Fibroblast of lung (primary cell): ENCODE data around the gene WAS. TPM values are rescaled to one million over a fixed set of nuclear protein-coding genes. Genes with fewer than 3 reads are reported as not detected.

Experiments used
- DNase-seq, 2 donors: peaks; one replicate each; pipeline versions ENCODE4 v3.0.0 to v3.0.0-alpha.2; 2010; ENCODE audit warnings: low read depth in 2 of 2
- H2AFZ ChIP-seq: 2 replicates; pipeline ENCODE4 v1.5.1; 2012; ENCODE audit warnings: low read length, control low read depth, inconsistent platforms
- H3K27ac ChIP-seq: 2 replicates; pipeline ENCODE4 v1.5.1; 2011; ENCODE audit warnings: low read length, control low read depth; ENCODE audit not compliant: insufficient read depth
- H3K27me3 ChIP-seq: 2 replicates; pipeline ENCODE4 v1.5.1; 2011; ENCODE audit warnings: mild to moderate bottlenecking, low read length; ENCODE audit not compliant: control insufficient read depth, insufficient read depth
- H3K36me3 ChIP-seq: 2 replicates; pipeline ENCODE4 v1.5.1; 2011; ENCODE audit warnings: low read length; ENCODE audit not compliant: control insufficient read depth, insufficient read depth
- H3K4me1 ChIP-seq: 2 replicates; pipeline ENCODE4 v1.5.1; 2011; ENCODE audit warnings: low read length; ENCODE audit not compliant: control insufficient read depth, insufficient read depth; ENCODE audit errors: extremely low read depth
- H3K4me2 ChIP-seq: 2 replicates; pipeline ENCODE4 v1.5.1; 2011; ENCODE audit warnings: low read length, control low read depth; ENCODE audit not compliant: insufficient read depth; ENCODE audit errors: extremely low read depth
- H3K4me3 ChIP-seq, 4 experiments: fragments of 200-600 bp in 1 of 4; sonication (generic) in 1 of 4; replicated peaks in 1 of 4; 2 replicates each; pipeline ENCODE4 v1.5.1; 2011 to 2016; ENCODE audit warnings: low read length in 4 of 4, low read depth in 3 of 4, mild to moderate bottlenecking in 3 of 4, control low read depth in 2 of 4, inconsistent platforms in 1 of 4, mixed read lengths in 1 of 4; ENCODE audit not compliant: insufficient read depth in 1 of 4; ENCODE audit errors: control extremely low read depth in 1 of 4
- H3K79me2 ChIP-seq: 2 replicates; pipeline ENCODE4 v1.5.1; 2012; ENCODE audit warnings: mild to moderate bottlenecking, low read length, inconsistent platforms; ENCODE audit not compliant: control insufficient read depth, insufficient read depth
- H3K9ac ChIP-seq: 2 replicates; pipeline ENCODE4 v1.5.1; 2011; ENCODE audit warnings: mild to moderate bottlenecking, low read length, control low read depth; ENCODE audit not compliant: insufficient read depth
- H3K9me3 ChIP-seq: 2 replicates; pipeline ENCODE4 v1.5.1; 2012; ENCODE audit warnings: low read depth, low read length; ENCODE audit not compliant: control insufficient read depth, insufficient read depth
- H4K20me1 ChIP-seq: 2 replicates; pipeline ENCODE4 v1.5.1; 2011; ENCODE audit warnings: low read length; ENCODE audit not compliant: control insufficient read depth, insufficient read depth; ENCODE audit errors: extremely low read depth
- EZH2 ChIP-seq: IDR thresholded peaks from 2 replicates; pipeline ENCODE4 v1.5.1; 2012; ENCODE audit warnings: low read length, control low read depth, mild to moderate bottlenecking; ENCODE audit errors: missing control alignments
- polyA plus RNA-seq, 2 donors: library from polyadenylated mRNA; depleted of rRNA in 1 of 2; stranded (reverse) in 1 of 2; unstranded in 1 of 2; fragments of >200 nt; gene quantifications; 2 replicates each; pipeline ENCODE4 v1.2.1, GENCODE V29; 2011 to 2012; ENCODE audit warnings: missing spikeins in 1 of 2
- total RNA-seq: library from RNA; depleted of rRNA; stranded (reverse); fragments of >200 nt; gene quantifications from 2 replicates; pipeline ENCODE4 v1.2.1, GENCODE V29; 2014
- TF ChIP-seq, protein P1 (sequence below), 2 donors: IDR thresholded peaks in 1 of 2; conservative IDR thresholded peaks in 1 of 2; 1 replicate in 1 of 2; 2 replicates in 1 of 2; pipeline ENCODE4 v1.5.1; 2011 to 2012; ENCODE audit warnings: low read length in 2 of 2, control low read depth in 1 of 2, inconsistent platforms in 1 of 2, low read depth in 1 of 2, mild to moderate bottlenecking in 1 of 2

The WAS gene
- total and polyA plus RNA-seq, 2 donors (not counting 1 experiment from before 2014, with no cell fraction given), result 0.07 to 0.17 TPM

DNA sequence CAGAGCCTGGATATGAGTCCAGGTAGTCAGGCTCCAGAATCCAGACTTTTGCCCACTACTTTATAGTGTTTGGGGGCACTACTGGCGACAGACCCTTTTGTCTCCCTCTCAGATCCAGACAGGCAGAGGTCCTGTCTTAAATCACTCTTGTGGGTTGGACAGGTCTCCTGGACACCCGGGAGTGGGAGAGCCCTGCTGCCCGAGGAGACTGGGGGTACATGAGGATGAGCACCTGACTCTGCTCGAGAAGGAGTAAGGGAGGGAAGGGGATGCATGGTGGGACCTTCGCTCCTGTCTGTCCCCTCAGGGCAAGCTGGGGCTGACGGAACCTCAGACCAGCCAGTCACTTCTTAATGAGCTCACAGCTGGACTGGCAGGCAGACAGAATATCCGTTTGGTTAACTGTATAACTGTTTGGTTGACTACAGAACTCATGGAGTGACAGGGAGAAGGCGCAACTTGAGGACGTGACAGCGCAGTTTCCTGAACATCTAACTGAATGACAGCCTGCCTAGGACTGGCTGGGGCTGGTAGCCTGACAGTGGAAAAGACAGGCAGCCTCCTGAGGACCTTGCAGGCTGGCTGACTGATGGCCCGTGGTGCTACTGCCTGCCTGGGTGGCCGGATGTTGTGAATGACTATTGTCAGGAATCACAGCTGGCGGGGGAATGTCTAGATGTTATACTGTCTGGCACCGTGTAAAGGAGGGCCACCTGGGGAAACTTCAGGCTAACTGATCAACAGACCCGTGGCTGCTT lies 11.4 kb downstream of the WAS start:
- H3K9me3 ChIP-seq, result no peaks in the 10 kb centered on the region
- DNase-seq, result no peak
- peak overlapping the region; percentile 81 for H2AFZ ChIP-seq
- H3K9ac ChIP-seq, result no peak overlapping the region
- no peaks in the 10 kb centered on the region for H3K36me3 ChIP-seq
- H3K27me3 ChIP-seq, result no peaks in the 10 kb centered on the region
- no peak overlapping the region for H3K4me3 ChIP-seq
- TF ChIP-seq EZH2, result no peak
- TF ChIP-seq, protein P1, sequence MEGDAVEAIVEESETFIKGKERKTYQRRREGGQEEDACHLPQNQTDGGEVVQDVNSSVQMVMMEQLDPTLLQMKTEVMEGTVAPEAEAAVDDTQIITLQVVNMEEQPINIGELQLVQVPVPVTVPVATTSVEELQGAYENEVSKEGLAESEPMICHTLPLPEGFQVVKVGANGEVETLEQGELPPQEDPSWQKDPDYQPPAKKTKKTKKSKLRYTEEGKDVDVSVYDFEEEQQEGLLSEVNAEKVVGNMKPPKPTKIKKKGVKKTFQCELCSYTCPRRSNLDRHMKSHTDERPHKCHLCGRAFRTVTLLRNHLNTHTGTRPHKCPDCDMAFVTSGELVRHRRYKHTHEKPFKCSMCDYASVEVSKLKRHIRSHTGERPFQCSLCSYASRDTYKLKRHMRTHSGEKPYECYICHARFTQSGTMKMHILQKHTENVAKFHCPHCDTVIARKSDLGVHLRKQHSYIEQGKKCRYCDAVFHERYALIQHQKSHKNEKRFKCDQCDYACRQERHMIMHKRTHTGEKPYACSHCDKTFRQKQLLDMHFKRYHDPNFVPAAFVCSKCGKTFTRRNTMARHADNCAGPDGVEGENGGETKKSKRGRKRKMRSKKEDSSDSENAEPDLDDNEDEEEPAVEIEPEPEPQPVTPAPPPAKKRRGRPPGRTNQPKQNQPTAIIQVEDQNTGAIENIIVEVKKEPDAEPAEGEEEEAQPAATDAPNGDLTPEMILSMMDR (conservative IDR thresholded peaks at IDR 0.05 in 1 of 2, IDR thresholded peaks at IDR 0.05 in 1 of 2; ENCODE audit: low read depth in 1 of 2, low read length in 2 of 2), result no peak
- H3K27ac ChIP-seq, result no peak overlapping the region
- peak overlapping the region; percentile 88 for H3K4me2 ChIP-seq
- peaks cover 2% of the 10 kb centered on the region for H3K4me1 ChIP-seq
- H3K79me2 ChIP-seq, result peaks cover 6% of the 10 kb centered on the region
- no peaks in the 10 kb centered on the region for H4K20me1 ChIP-seq

- no peaks in the 10 kb centered on the region for H3K9me3 ChIP-seq
- H3K79me2 ChIP-seq, result peaks cover 6% of the 10 kb centered on the region
- H4K20me1 ChIP-seq, result no peaks in the 10 kb centered on the region
- peak in 1 of 2 donors; percentile 28 for DNase-seq
- H3K9ac ChIP-seq, result no peak overlapping the region
- H3K4me2 ChIP-seq, result peak overlapping the region; percentile 88
- H3K4me3 ChIP-seq, result peak overlapping the region in 2 of 4 experiments; percentile 63 to 71
- no peaks in the 10 kb centered on the region for H3K27me3 ChIP-seq
- H3K4me1 ChIP-seq, result peaks cover 2% of the 10 kb centered on the region
- TF ChIP-seq EZH2, result no peak
- TF ChIP-seq, protein P1 (conservative IDR thresholded peaks at IDR 0.05 in 1 of 2, IDR thresholded peaks at IDR 0.05 in 1 of 2; ENCODE audit: low read depth in 1 of 2, low read length in 2 of 2), result no peak
- H3K27ac ChIP-seq, result peak overlapping the region; percentile 76
- no peaks in the 10 kb centered on the region for H3K36me3 ChIP-seq
- H2AFZ ChIP-seq, result peak overlapping the region; percentile 81
Measured at GRCh38 chrX:48695534-48695896, 11.9 kb downstream of the WAS start.

DNA sequence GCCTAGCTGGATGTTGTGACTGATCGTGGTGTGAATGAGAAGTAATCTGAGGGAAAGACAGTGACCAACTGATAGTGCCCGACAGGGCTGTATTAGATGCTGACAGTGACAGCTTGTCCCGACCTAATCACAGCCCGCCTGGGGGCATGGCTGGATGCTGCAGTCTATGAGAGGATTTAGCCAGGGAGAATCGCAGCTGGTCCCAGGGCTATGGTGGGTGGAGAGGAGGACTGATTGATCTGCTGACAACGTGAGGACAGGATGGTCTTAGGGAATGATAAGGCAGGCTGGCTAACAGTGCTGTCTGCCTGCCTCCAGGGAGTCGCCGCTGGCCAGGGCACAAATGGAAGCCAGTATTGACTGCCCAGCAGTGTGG lies 12.3 kb downstream of the WAS start:
- Histone ChIP-seq H3K36me3 (no peaks in the 10 kb centered on the region), H3K9ac (peak overlapping the region; percentile 63), H3K4me3 (peak overlapping the region; percentile 49 to 71 (median 60)), H3K4me1 (peaks cover 2% of the 10 kb centered on the region), H2AFZ (peak overlapping the region; percentile 81), H4K20me1 (no peaks in the 10 kb centered on the region), H3K79me2 (peaks cover 6% of the 10 kb centered on the region), H3K4me2 (peak overlapping the region; percentile 88), H3K9me3 (no peaks in the 10 kb centered on the region), H3K27me3 (no peaks in the 10 kb centered on the region), H3K27ac (peak overlapping the region; percentile 76)
- TF ChIP-seq, protein P1 (conservative IDR thresholded peaks at IDR 0.05 in 1 of 2, IDR thresholded peaks at IDR 0.05 in 1 of 2; ENCODE audit: low read depth in 1 of 2, low read length in 2 of 2), result no peak
- TF ChIP-seq EZH2, result no peak
- DNase-seq, result no peak
